Right lung (tissue), 5 donors: Measurements from ENCODE around the gene SIN3B. TPM values are rescaled to one million over a fixed set of nuclear protein-coding genes. Genes with fewer than 3 reads are reported as not detected.
A peak's percentile ranks its signal among the peaks of the same experiment; 100 is the strongest.

ENCODE experiments used
- DNase-seq, 2 donors: peaks; one replicate each; pipeline ENCODE4 v3.0.0-alpha.2; 2013
- polyA plus RNA-seq, 5 donors: library from polyadenylated mRNA; unstranded; fragments of 120-200 nt; gene quantifications; one replicate each; pipeline versions ENCODE4 v1.2.1 to v1.2.3, GENCODE V29; 2013; ENCODE audit warnings: inconsistent platforms in 1 of 5, low replicate concordance in 1 of 5; ENCODE audit not compliant: insufficient read length in 5 of 5, insufficient read depth in 1 of 5

The SIN3B gene
- polyA plus RNA-seq, 5 donors: 51.2 to 83.5 (median 72.8) TPM

GRCh38 chr19:16820056-16820455 is 9.1 kb upstream of the SIN3B start:
- no peak for DNase-seq

- no peak for DNase-seq
Measured at GRCh38 chr19:16821081-16821480, 8.1 kb upstream of the SIN3B start.

- DNase-seq: no peak
Measured at GRCh38 chr19:16822648-16823047, 6.5 kb upstream of the SIN3B start.

- no peak for DNase-seq
Measured at GRCh38 chr19:16824658-16825311, 4.4 kb upstream of the SIN3B start.

- peak; percentile 46 to 51 for DNase-seq
Measured at GRCh38 chr19:16825312-16826052, 3.7 kb upstream of the SIN3B start.

GRCh38 chr19:16829822-16830289 is 658 bp downstream of the SIN3B start:
- DNase-seq: no peak

GRCh38 chr19:16830679-16831078 is 1.5 kb downstream of the SIN3B start:
- no peak for DNase-seq

GRCh38 chr19:16831531-16831930 is 2.3 kb downstream of the SIN3B start:
- no peak for DNase-seq

- no peak for DNase-seq
Measured at GRCh38 chr19:16834747-16835146, 5.5 kb downstream of the SIN3B start.

- no peak for DNase-seq
Measured at GRCh38 chr19:16836115-16837034, 7.2 kb downstream of the SIN3B start.

GRCh38 chr19:16837035-16837362 is 7.8 kb downstream of the SIN3B start:
- DNase-seq: no peak

GRCh38 chr19:16841391-16841926 is 12.3 kb downstream of the SIN3B start:
- no peak for DNase-seq

GRCh38 chr19:16846901-16847300 is 17.7 kb downstream of the SIN3B start:
- no peak for DNase-seq

GRCh38 chr19:16847430-16847829 is 18.2 kb downstream of the SIN3B start:
- DNase-seq: no peak

- no peak for DNase-seq
Measured at GRCh38 chr19:16849168-16849567, 20.0 kb downstream of the SIN3B start.

- no peak for DNase-seq
Measured at GRCh38 chr19:16850133-16850532, 20.9 kb downstream of the SIN3B start.

- no peak for DNase-seq
Measured at GRCh38 chr19:16851031-16851712, 22.0 kb downstream of the SIN3B start.

GRCh38 chr19:16853066-16853465 is 23.9 kb downstream of the SIN3B start:
- no peak for DNase-seq

GRCh38 chr19:16856091-16856490 is 26.9 kb downstream of the SIN3B start:
- no peak for DNase-seq

GRCh38 chr19:16859626-16860025 is 30.4 kb downstream of the SIN3B start:
- no peak for DNase-seq

- DNase-seq: no peak
Measured at GRCh38 chr19:16860118-16860517, 30.9 kb downstream of the SIN3B start.

- DNase-seq: no peak
Measured at GRCh38 chr19:16861011-16861410, 31.8 kb downstream of the SIN3B start.
